Suprapubic skin (tissue), 4 donors: Measurements from ENCODE around the gene EGFL6.

Experiments
- POLR2A ChIP-seq, 2 donors: fragments of 450-650 bp; IDR thresholded peaks; one replicate each; pipeline ENCODE4 v1.6.1; 2017; ENCODE audit warnings: antibody characterized with exemption in 2 of 2, mild to moderate bottlenecking in 2 of 2, moderate library complexity in 2 of 2
- POLR2AphosphoS5 ChIP-seq, 3 donors: sonication (generic); formaldehyde crosslinking; IDR thresholded peaks; one replicate each; pipeline ENCODE4 v1.6.1; 2017; ENCODE audit warnings: antibody characterized with exemption in 3 of 3
- TF ChIP-seq, protein P1 (sequence below), 2 donors: fragments of 200-600 bp in 1 of 2; fragments of 450-650 bp in 1 of 2; sonication (generic) in 1 of 2; IDR thresholded peaks; one replicate each; pipeline ENCODE4 v1.5.1; 2016 to 2019; ENCODE audit warnings: antibody characterized with exemption in 2 of 2, mild to moderate bottlenecking in 1 of 2, moderate library complexity in 1 of 2

DNA sequence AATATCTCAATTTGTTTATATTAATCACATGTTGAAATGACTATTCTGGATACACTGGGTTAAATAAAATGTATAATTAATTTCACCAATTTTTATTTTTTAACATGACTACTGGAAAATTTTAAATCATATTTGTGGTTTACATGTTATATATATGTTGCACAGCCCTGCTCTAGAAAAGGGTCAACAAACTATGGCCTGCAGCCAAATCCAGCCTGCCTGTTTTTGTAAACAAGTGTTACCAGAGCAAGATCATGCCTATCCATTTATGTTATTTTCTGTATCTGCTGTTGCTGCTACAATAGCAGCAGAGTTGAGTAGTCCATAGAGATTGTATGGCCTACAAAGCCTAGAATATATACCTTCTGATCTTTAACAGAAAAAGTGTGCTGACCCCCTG is 84.7 kb downstream of the EGFL6 start:
- TF ChIP-seq, protein P1, sequence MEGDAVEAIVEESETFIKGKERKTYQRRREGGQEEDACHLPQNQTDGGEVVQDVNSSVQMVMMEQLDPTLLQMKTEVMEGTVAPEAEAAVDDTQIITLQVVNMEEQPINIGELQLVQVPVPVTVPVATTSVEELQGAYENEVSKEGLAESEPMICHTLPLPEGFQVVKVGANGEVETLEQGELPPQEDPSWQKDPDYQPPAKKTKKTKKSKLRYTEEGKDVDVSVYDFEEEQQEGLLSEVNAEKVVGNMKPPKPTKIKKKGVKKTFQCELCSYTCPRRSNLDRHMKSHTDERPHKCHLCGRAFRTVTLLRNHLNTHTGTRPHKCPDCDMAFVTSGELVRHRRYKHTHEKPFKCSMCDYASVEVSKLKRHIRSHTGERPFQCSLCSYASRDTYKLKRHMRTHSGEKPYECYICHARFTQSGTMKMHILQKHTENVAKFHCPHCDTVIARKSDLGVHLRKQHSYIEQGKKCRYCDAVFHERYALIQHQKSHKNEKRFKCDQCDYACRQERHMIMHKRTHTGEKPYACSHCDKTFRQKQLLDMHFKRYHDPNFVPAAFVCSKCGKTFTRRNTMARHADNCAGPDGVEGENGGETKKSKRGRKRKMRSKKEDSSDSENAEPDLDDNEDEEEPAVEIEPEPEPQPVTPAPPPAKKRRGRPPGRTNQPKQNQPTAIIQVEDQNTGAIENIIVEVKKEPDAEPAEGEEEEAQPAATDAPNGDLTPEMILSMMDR (IDR thresholded peaks at IDR 0.05), result no peak
- TF ChIP-seq POLR2A (IDR thresholded peaks at IDR 0.05) (no peak), POLR2AphosphoS5 (IDR thresholded peaks at IDR 0.05) (no peak)
